Stimulated activated naive CD8-positive, alpha-beta T cell treated with anti-CD3 and anti-CD28 coated beads, Interleukin-15, Interleukin-2, amounts not matched to agents 100 ng/mL and 50 ng/mL, for 24 hours (primary cell): ENCODE measurements around the gene EPHA2.
A peak's percentile ranks its signal among the peaks of the same experiment; 100 is the strongest.
"Not testable (repeated sequence)": the region's sequence is repeated elsewhere in the genome, so short reads cannot be mapped to it uniquely, and the experiment has no call there.

Experiments
- H3K27ac Mint-ChIP-seq: one replicate; pipeline ENCODE4 v1.8.0; 2021; ENCODE audit warnings: mild to moderate bottlenecking, mixed read lengths
- H3K27me3 Mint-ChIP-seq: one replicate; pipeline ENCODE4 v1.8.0; 2021; ENCODE audit warnings: mixed read lengths
- H3K36me3 Mint-ChIP-seq: one replicate; pipeline ENCODE4 v1.8.0; 2021; ENCODE audit warnings: low read depth, mixed read lengths
- H3K4me1 Mint-ChIP-seq: one replicate; pipeline ENCODE4 v1.8.0; 2021; ENCODE audit warnings: low read depth, mixed read lengths
- H3K4me3 Mint-ChIP-seq: one replicate; pipeline ENCODE4 v1.8.0; 2021; ENCODE audit warnings: mild to moderate bottlenecking, mixed read lengths
- H3K9me3 Mint-ChIP-seq: one replicate; pipeline ENCODE4 v1.8.0; 2021; ENCODE audit warnings: mixed read lengths

Gene EPHA2

GRCh38 chr1:16165548-16165947 lies 9.7 kb upstream of the EPHA2 start:
- H3K27ac Mint-ChIP-seq = no peak overlapping the region
- H3K36me3 Mint-ChIP-seq = no peaks in the 10 kb centered on the region
- H3K9me3 Mint-ChIP-seq = no peaks in the 10 kb centered on the region
- H3K4me3 Mint-ChIP-seq = no peak overlapping the region
- peaks cover 52% of the 10 kb centered on the region for H3K4me1 Mint-ChIP-seq
- H3K27me3 Mint-ChIP-seq = peaks cover 4% of the 10 kb centered on the region

DNA sequence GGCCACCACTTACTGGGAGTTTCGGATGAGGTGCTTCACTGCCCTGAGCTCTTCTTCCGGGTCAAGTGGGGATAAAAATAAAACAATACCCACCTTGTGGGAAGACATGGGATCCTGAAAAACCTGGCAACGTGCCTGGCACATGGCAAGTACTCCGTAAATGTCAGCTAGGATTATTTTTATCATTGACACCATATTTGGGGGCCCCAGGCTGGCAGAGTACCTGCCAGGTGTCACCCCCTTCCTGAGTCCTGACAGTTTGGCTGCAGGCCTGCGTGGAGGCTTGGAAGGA lies 9.2 kb upstream of the EPHA2 start:
- Mint-ChIP-seq H3K4me3 (no peak overlapping the region), H3K36me3 (no peaks in the 10 kb centered on the region), H3K27me3 (peaks cover 4% of the 10 kb centered on the region), H3K9me3 (no peaks in the 10 kb centered on the region), H3K4me1 (peaks cover 52% of the 10 kb centered on the region), H3K27ac (no peak overlapping the region)

DNA sequence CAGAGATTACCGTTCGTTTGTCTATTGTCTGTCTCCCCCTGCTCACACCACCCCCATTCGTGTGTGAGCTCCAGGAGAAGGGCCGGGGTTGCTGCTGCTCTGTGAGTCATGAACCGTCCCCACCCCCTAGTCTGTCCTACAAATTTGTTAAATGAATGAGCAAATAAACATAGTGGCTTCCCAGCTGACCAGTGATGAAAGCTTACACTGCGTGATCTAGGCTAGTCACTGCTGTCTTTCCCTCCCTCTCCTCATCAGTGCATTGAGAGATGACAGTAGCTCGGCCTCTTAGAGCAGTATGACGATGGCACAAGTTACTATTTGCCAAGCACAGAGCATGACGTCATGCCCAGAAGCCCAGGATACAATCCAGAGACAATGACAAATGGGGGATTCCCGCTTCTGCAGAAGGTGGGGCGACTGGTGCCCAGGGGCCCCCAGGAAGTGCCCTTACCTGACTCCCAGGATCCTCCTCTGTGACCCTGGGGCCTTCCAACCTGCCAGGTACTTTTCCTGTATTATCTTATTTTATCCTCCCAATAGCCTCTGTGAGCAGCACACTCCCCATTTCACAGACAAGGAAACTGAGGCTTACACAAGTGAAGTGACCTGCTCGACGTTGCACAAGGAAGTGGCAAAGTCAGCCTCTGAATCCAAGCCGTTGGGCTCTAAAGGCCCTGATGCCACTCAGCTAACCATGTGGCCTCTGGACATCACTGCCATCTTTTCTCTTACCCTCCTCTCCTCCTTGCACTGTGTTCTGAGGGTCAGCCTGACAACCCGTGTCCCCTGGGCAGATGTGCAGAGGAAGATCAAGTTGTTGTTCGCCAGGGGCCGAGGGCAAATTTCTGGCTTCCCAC lies 8.6 kb upstream of the EPHA2 start:
- H3K36me3 Mint-ChIP-seq = no peaks in the 10 kb centered on the region
- no peak overlapping the region for H3K4me3 Mint-ChIP-seq
- peak overlapping the region; percentile 19 for H3K27ac Mint-ChIP-seq
- H3K4me1 Mint-ChIP-seq = peaks cover 52% of the 10 kb centered on the region
- H3K27me3 Mint-ChIP-seq = peaks cover 4% of the 10 kb centered on the region
- no peaks in the 10 kb centered on the region for H3K9me3 Mint-ChIP-seq

DNA sequence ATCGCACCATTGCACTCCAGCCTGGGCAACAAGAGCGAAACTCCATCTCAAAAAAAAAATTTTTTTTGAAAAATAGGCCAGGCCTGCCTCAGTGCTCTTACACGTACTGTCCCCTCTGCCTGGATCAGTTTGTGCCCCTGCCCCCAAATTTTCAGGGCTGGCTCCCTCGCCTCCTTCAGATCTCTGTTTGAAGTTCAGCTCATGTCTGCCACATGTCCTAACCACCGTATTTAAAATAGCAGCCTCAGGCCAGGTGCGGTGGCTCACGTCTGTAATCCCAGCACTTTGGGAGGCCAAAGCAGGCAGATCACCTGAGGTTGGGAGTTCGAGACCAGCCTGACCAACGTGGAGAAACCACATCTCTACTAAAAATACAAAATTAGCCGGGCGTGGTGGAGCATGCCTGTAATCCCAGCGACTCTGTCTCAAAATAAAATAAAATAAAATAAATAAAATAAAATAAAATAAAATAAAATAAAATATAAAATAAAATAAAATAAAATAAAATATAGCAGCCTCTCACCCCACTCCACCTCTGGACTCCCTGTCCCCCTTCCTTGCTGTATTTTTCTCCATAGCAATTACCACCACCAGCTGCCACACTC lies 7.8 kb upstream of the EPHA2 start:
- H3K4me1 Mint-ChIP-seq = peaks cover 46% of the 10 kb centered on the region
- H3K36me3 Mint-ChIP-seq, H3K27me3 Mint-ChIP-seq, H3K9me3 Mint-ChIP-seq, H3K4me3 Mint-ChIP-seq: not testable (repeated sequence)
- peak overlapping the region; percentile 21 for H3K27ac Mint-ChIP-seq

- Mint-ChIP-seq H3K4me1 (peaks cover 50% of the 10 kb centered on the region), H3K27me3 (peaks cover 4% of the 10 kb centered on the region), H3K36me3 (no peaks in the 10 kb centered on the region), H3K9me3 (no peaks in the 10 kb centered on the region), H3K27ac (no peak overlapping the region), H3K4me3 (no peak overlapping the region)
Observed at GRCh38 chr1:16162163-16162822, 6.4 kb upstream of the EPHA2 start.

- Mint-ChIP-seq H3K27me3 (peaks cover 4% of the 10 kb centered on the region), H3K4me1 (peaks cover 56% of the 10 kb centered on the region), H3K27ac (no peak overlapping the region), H3K4me3 (no peak overlapping the region), H3K36me3 (no peaks in the 10 kb centered on the region), H3K9me3 (no peaks in the 10 kb centered on the region)
Observed at GRCh38 chr1:16161717-16162116, 5.8 kb upstream of the EPHA2 start.

DNA sequence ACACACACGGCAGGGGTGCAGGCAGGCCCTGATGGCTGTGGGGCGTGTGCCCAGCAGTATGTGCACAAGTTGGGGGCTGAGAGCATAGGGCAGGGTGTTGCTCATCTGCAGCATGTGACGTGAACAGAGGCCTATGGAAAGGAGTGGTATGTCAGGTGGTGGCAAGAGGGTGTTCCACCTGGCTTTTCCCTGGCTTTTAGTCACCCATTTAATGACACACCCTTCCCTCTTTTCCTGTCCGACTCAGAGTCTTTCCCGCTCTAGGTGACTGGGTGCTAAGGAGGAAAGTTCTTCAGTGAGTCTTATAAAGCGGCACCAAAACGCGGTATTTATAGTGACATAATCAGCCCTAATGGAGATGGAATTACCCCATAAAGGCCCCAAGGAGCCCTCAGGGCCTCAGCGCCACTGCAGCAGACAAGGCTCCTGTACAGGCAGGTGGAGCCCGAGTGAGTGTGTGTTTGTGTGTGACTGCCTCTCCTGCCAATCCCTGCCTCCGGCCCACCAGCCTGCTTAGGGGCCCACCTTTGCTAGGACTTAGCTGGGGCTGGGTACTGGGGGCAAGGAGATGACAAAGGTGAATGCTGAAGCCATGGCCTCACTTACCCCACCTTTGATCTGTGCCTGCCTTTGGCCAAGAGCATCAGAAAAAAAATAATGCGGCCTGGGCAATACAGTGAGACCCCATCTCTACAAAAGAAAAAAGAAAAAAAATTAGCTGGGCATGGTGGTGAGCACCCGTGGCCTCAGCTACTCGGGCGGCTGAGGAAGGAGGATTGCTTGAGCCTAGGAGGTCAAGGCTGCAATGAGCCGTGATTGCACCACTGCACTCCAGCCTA lies 3.3 kb upstream of the EPHA2 start:
- peaks cover 63% of the 10 kb centered on the region for H3K4me1 Mint-ChIP-seq
- H3K4me3 Mint-ChIP-seq = no peak overlapping the region
- no peaks in the 10 kb centered on the region for H3K9me3 Mint-ChIP-seq

DNA sequence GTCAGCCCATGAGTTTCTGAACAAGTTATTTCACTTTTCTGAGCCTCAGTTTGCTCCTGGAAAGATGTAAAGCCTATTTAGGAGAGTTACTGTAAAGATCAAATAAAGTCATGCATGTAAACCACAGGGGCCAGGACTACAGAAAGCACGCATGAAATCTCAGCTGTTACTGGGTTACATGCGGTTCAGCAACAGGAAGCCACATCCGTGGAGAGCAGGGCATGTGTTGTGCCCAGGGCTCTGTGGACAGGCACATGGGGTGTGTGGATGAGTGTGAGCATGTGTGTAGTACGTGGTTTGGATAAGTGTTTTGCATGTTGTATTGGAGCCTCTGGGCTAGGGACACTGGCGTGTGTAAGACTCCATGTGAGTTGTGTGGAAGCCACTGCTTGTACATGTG lies 2.2 kb upstream of the EPHA2 start:
- Mint-ChIP-seq H3K27ac (peak overlapping the region; percentile 20), H3K27me3 (peaks cover 5% of the 10 kb centered on the region), H3K4me3 (no peak overlapping the region), H3K36me3 (no peaks in the 10 kb centered on the region), H3K9me3 (no peaks in the 10 kb centered on the region), H3K4me1 (peaks cover 55% of the 10 kb centered on the region)

More for the DNA sequence above, 3.3 kb upstream of the EPHA2 start:
- Mint-ChIP-seq H3K27ac (no peak overlapping the region), H3K36me3 (no peaks in the 10 kb centered on the region), H3K27me3 (peaks cover 2% of the 10 kb centered on the region)

DNA sequence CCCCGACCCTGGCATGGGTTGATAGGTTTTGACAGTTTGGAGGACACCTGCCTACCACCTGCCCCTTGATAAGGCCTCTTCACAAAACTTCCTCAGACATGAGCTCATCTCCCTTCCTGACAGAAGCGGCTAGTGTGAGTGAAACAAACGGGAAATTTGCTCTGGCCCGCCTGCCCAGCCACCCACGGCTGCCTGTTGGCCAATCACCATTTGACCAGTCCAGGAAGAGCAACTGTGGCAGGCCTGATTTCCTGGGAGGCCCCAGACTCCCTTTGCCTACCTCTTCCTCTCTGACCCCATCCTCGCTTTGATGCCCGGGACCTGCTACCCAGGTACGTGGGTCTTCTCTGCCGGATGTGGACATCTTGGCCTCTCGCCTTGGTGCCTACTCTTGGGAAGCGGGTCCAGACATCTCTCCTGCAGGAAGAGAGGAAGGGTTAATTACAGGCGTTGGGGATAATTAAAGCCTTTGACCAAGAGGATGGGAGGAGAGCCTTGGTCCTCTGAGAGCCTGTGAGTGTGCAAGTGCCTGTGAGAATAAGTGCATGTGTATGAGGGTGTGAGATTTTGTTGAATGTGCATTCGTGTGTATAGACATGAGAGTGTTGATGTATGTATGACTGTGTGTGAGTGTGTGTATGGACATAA lies 1.1 kb upstream of the EPHA2 start:
- Mint-ChIP-seq H3K4me3 (no peak overlapping the region), H3K9me3 (no peaks in the 10 kb centered on the region), H3K4me1 (peaks cover 47% of the 10 kb centered on the region), H3K27ac (no peak overlapping the region), H3K36me3 (no peaks in the 10 kb centered on the region), H3K27me3 (peaks cover 7% of the 10 kb centered on the region)

DNA sequence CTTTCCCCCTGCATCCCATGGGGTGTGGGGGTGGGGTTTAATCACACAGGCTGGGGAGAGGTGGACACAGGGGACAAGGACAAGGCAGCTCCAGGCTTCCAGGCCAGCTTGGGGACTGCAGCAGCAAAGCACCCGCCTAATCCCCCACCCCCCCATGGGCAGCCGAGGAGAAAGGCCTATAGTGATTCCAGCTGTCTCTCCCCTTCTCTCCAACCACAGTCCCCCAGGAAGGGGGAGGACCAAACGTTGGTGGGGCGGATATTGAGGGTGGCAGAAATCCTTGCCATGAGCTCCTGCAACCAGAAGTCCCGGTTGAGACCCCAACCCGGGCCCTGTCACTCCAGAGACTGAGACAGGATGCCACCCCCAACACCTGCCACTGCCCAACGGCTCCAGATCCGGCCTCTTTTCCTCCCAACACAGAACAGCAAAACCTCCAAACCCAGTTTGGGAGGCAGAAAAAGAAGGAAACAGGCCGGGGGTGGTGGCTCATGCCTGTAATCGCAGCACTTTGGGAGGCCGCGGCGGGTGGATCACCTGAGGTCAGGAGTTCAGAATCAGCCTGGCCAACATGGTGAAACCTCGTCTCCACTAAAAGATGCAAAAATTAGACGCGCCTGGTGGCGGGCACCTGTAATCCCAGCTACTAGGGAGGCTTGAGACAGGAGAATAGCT lies 1.7 kb downstream of the EPHA2 start:
- H3K27me3 Mint-ChIP-seq = peaks cover 10% of the 10 kb centered on the region
- H3K27ac Mint-ChIP-seq = no peak overlapping the region
- H3K4me1 Mint-ChIP-seq = peaks cover 41% of the 10 kb centered on the region
- no peaks in the 10 kb centered on the region for H3K9me3 Mint-ChIP-seq
- H3K4me3 Mint-ChIP-seq = peak overlapping the region; percentile 39
- no peaks in the 10 kb centered on the region for H3K36me3 Mint-ChIP-seq

GRCh38 chr1:16153096-16153998 lies 2.5 kb downstream of the EPHA2 start:
- Mint-ChIP-seq H3K4me3 (no peak overlapping the region), H3K27me3 (peaks cover 14% of the 10 kb centered on the region), H3K9me3 (no peaks in the 10 kb centered on the region), H3K27ac (no peak overlapping the region), H3K4me1 (peaks cover 41% of the 10 kb centered on the region), H3K36me3 (no peaks in the 10 kb centered on the region)

GRCh38 chr1:16152481-16153087 lies 3.3 kb downstream of the EPHA2 start:
- H3K4me1 Mint-ChIP-seq = peaks cover 33% of the 10 kb centered on the region
- H3K36me3 Mint-ChIP-seq = no peaks in the 10 kb centered on the region
- H3K27me3 Mint-ChIP-seq = peaks cover 14% of the 10 kb centered on the region
- no peak overlapping the region for H3K4me3 Mint-ChIP-seq
- no peak overlapping the region for H3K27ac Mint-ChIP-seq
- no peaks in the 10 kb centered on the region for H3K9me3 Mint-ChIP-seq

DNA sequence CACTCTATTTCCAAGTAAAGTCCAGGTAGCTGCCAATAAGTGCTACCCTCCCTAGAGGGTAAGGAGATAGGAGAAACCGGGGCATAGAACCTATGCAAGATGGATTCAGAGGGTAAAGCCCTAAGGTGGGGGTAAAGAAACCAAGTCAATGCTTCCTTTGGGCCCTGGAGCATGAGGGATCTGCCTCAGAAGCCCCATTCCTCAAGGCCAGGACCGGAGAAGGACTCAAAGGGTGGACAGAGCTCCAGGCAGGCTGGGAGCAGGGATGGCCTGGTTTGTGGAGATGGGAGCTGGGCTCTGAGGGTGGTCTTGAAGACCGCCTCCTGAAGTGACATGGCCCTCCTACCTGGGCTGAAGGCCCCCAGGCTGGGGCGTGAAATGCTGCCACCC lies 3.9 kb downstream of the EPHA2 start:
- no peaks in the 10 kb centered on the region for H3K36me3 Mint-ChIP-seq
- H3K4me3 Mint-ChIP-seq = no peak overlapping the region
- H3K27me3 Mint-ChIP-seq = peaks cover 14% of the 10 kb centered on the region
- no peak overlapping the region for H3K27ac Mint-ChIP-seq
- H3K4me1 Mint-ChIP-seq = peaks cover 27% of the 10 kb centered on the region
- no peaks in the 10 kb centered on the region for H3K9me3 Mint-ChIP-seq
